GM19468 (cell line): ENCODE measurements around the gene MYH9.

Experiments
- ATAC-seq: cut with Tn5 transposase; IDR thresholded peaks from one replicate; pipeline ENCODE4 v1.9.1; 2021; ENCODE audit warnings: mild to moderate bottlenecking, moderate library complexity, moderate number of reproducible peaks; ENCODE audit not compliant: unreplicated experiment; ENCODE audit errors: extremely low read depth

Gene MYH9

DNA sequence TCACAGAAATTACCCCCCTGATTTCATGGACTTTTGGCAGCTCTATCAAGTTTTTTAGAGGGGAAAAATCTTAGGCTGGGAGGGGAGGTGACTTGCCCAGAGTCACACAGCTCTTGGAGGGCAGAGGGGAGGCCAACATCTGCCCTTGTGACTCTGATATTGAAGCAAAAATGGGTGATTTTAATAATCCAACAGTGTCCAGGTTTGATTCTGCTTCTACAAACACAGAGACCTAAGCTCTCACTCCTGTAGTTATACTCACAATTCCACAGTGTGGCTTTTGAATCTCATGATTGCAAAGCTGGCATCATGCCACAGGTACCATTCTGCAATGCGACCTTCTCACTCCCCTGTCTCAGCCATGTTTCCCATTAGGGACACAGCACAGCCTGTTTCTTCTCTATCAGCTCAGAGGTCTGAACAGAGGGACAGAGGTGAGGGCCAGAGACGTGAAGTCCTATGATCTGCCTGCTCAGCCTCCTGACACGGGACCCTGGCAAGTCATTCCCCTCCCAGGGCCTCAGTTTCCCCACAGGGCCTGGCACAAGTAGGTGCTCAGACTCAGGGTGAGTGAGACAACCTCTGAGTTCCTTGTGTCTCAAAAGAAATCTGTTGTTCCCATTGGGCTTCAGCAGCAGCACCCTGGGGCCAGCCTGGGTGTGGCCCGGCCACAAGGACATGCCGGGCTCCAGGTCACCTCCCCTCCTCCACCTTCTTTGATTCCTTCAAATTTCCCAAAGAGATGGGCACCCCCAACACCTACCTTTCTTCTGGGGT, 149.2 kb downstream of the MYH9 start:
- ATAC-seq, result no peak

DNA sequence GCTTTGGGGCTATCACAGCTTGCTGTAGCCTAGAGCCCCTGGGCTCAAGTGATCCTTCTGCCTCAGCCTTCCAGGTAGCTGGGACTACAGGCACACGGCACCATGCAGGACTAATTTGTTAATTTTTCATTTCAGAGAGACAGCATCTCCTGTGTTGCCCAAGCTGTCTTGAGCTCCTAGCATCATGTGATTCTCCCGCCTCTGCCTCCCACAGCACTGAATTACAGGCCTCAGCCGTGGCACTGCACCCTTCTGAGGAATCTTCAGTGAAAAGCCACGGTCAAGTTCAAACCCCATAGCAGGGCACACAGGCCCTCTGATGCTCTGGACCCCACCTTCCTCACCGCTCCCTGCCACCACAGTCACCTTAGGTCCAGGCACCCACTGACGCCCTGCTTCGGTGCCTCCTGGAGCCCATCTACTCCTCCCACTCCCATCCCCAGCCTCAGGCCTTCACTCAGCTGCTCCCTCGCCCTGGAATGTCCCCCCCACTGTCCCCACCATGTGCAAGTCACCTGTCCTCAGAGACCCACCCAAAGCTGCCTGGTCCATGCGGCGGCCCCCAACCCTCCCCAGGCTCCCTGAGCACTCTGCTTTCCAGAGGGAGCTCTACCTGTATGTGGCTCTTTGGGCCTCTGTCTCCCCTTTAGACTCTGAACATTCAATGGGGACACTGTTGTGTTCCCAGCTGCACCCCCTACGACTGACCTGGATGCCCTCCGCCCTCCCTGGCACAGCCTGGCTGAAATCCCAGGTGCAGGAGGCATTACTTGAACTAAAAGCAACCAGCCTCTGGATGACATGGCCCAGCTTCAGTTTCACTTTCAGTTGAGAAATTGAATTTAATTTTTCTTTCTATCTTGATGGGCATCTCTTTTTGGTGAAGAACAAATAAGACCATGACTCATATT, 150.1 kb downstream of the MYH9 start:
- ATAC-seq, result no peak

DNA sequence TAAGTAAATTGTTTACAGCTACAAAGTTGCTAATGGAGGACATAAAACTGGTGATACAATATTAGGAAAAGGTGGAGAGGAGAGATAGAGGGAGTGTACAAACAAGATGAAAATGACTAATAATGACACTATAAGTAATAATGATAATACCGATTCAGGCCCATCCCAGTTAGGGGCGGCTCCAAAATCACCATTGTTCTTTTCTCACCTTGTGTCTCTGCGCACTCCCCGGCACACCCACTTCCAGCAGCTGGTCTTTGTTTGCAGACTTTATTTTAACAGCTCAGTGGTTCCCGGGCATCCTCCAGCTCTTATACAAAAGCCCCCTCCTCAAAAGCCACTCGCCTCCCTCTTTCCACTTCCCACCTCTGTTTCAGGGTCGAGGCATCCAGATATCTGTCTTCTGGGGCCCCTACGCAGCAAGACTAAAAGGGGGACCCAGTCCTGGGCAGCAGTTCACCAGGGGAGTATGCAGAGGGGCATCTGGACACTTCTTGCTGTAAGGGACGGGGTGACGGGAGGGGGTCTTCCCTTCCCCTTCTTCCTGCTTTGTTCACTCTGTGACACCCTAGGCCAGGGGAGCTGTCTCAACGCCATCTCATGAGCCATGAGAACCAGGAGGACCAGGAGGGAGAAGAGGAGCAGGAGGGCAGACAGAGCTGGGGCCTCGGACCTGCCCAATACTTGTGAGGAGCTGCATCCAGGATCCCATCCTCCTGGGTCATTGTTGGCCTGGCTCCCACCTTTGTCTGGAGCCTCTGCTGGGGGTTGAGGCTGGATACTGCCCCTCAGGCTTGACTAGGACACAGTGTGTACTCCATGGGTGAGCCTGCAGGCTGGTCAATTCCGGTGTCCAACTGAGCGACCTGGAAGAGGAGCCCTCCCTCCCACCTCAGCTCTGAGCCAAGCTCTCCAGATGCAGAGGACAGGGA, 151.1 kb downstream of the MYH9 start:
- ATAC-seq, result no peak

DNA sequence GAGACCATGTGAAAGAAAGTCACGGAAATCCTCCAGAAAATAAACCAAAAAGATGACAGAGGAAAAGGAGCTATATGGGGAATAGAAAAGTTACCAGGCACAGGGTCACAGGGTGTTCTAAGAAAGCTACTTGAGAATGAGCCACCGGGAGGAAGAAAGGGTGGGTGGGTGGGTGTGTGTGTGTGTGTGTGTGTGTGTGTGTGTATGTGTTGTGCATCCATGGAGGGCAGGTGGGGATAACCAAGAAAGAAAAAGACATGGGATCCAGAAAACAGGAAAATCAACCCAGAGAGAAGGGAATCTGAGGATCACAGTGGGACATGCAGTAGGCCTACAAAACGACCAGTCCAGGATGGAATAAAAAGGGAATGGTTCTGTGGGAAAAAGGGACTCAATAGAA, 152.2 kb downstream of the MYH9 start:
- ATAC-seq, result no peak

DNA sequence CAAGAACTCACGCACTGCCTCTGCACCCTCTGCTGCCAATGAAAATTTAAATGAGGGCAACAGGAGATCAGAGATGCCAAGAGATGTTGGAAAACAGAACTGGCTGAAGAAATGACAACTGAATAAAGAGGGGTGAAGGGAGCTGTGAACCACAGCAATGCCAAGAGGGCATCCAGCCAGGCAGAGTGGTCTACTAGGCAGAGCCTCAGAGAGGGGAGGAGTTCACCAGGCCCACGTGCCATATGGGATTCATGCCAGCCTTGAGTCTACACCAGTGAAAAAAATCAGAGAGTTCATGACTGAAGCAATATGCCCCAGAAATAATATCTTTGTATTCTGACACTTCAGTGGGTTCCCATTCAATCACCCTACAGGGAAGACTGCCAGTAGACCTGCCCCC, 152.8 kb downstream of the MYH9 start:
- ATAC-seq, result no peak

DNA sequence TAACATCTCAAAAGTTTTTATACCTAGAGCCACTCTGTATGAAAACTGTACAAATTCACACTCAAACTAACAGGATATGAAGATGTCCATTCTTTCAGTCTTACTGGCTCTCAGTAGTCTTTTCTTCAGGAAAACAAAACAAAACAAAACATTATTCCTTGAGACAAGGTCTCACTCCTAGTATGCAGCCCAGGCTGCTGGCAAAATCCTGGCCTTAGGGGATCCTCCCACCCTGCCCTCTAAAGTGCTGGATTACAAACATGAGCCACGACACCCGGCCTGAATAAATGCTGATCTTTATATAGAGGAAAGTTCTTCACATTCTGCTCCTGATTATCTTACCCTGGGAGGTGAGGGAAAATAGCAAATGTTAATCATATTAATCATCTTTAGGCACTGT, 153.6 kb downstream of the MYH9 start:
- ATAC-seq, result no peak

DNA sequence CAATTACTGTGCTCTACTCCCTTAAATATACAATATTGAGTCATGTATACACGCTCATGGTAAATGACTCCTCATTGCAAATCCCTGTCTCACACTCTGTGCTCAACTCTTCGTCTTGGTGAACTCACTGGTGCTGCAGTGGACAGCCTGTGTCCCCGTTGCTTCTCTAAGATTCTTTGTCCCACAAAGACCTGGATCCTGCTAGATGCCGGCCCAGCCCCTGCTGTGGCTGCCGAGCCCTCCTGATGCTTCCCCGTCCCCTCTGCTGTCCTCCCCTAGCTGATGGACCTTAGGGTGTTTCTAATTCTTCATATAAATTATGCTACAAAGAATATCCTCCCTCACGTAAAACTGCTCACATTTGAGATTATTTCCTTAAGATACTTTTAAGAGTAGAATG, 154.0 kb downstream of the MYH9 start:
- ATAC-seq, result no peak

DNA sequence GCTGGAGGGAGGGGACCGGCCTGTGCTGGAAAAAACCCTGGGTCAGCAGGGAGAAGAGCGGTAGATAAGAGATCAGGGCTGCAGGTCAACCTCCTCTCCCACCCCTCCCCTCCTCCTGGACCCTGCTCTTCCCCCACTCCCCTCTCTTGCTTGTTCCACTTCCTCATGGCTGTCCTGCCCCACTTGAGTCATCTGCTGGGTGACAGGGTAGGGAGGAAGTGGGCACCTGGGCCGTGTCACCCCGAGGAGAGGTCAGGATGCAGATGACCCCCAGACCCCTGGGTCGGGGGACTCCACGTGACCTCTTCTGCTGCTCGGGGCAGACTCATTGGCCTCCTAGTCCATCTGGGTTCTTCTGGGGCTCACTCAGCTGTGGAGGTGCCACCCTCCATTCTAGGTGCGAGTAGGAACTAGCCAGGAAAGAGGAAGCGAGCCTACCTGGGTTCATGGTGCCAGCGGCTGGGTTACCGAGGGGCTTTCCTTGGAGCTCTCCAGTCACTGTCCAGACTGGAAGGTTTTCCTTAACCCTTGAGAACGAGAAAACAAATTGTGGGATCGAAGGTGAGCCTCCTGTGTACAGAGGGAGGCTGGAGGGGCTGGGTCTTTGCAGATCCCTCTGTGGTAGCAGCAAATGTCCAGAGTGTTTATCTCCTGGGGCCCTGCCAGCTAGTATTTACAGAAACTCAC, 154.9 kb downstream of the MYH9 start:
- no peak for ATAC-seq
